GM20000 (cell line): ENCODE results near the gene CXXC1.

Experiments used
- DNase-seq: peaks from one replicate; pipeline ENCODE4 v3.0.0; 2012; ENCODE audit warnings: low spot score
- CTCF ChIP-seq: IDR thresholded peaks from 2 replicates; pipeline ENCODE4 v1.5.1; 2012; ENCODE audit warnings: mild to moderate bottlenecking, control low read depth; ENCODE audit errors: extremely low read depth, missing control alignments

The CXXC1 gene

DNA sequence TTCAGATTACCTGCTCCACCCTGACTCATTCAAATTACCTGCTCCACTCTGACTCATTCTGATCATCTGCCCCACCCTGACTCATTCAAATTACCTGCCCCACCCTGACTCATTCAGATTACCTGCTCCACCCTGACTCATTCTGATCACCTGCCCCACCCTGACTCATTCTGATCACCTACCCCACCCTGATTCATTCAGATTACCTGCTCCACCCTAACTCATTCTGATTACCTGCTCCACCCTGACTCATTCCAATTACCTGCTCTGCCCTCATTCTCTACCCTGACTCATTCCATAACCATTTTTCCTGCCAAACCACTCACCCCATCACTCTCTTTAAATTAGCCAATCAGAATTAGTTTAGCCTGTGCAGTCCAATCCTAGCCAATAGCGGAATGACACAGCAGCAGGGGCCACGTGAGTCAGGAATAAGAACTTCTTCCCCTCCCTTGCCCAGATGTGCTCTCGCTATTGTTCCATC, 47.4 kb downstream of the CXXC1 start:
- DNase-seq: no peak
- no peak for TF ChIP-seq CTCF

GRCh38 chr18:50232419-50232818, 55.1 kb downstream of the CXXC1 start:
- no peak for TF ChIP-seq CTCF
- no peak for DNase-seq
